Stimulated activated CD8-positive, alpha-beta memory T cell treated with anti-CD3 and anti-CD28 coated beads, Interleukin-7, amount 100 ng/mL, for 4 hours (primary cell): ENCODE results near the gene TRAPPC14.
"Not testable (repeated sequence)": the region's sequence is repeated elsewhere in the genome, so short reads cannot be mapped to it uniquely, and the experiment has no call there.

ENCODE experiments used
- DNase-seq, 2 donors: peaks; one replicate each; pipeline ENCODE4 v3.0.0-alpha.2; 2020; ENCODE audit warnings: low read depth in 2 of 2

TRAPPC14 gene

DNA sequence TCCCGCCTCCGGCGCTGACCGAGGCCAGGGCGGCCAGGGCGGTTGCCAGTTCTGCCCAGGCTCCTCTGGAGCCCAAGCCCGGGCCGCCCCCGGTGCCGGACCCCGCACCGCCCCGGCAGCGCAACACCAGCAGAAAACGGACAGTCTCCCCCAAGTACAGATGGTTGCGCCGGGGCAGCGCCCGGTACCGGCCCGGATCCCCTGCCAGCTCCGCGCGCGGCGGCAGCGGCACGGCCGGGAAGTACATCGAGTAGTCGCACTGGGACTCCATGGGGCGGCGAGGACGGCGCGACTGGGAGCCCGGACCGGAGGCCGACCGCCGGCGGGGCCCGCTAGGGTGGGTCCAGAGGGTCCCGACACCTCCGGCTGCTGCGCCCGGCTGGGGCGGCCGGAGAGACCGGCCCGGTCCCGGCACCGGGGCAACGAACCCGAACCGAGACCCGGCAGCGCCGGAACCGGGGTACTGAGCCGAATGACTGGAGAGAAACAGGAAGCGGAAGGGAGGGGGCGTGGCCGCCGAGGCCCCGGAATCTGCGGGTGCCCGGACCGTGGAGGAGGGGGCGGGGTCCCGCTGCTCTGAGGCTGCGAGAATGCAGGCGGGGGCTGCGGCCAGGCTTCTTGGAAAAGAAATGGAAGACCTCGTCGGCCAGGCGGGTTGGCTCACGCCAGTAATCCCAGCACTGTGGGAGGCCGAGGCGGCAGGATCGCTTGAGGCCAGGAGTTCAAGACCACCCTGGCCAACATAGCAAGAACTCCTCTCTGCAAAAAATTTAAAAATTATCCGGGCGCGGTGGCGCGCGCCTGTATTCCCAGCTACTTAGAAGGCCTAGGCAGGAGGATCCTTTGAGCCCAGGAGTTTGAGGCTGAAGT, at the start of gene TRAPPC14:
Gene TRAPPC14, minus strand, starts transcription at position 495 of the 870 bp plus-strand sequence. Its CDS starts 224 bp downstream, at position 271.
- DNase-seq: peak; percentile 84 to 91

DNA sequence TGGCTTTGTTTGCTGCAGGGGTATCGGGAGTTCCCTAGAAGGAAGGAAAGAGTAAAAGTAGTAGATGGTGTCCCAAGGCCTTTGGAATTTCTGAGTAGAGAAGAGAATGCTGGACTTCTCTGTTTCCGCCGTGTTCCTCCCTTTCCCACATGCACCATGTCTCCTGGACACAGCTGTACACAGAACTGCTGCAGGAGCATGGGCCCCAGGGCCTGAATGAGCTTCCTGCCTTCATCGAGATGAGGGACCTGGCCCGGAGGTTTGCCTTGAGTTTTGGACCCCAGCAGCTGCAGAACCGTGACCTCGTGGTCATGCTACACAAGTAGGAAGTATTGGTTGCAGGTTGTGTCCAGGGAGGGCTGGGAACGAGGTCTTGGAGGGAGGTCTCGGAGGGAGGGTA, 45.9 kb upstream of the TRAPPC14 start:
- no peak for DNase-seq

DNA sequence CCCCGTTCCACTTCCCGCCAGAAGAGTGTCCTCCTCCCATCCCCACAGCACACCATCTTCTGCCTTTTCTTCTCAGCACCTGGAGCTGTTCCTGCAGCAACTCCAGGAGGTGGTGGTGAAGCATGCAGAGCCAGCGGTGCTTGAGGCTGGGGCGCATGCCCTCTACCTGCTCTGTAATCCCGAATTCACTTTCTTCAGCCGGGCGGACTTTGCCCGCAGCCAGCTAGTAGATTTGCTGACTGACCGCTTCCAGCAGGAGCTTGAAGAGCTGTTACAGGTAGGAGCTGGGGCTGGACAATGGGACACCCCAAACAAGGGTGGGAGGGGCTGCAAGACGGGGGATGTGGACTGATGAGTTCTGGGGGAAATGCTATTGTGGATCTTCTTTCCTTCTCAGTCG, 42.2 kb upstream of the TRAPPC14 start:
- DNase-seq: no peak

- no peak for DNase-seq
Measured at GRCh38 chr7:100198266-100198665, 39.7 kb upstream of the TRAPPC14 start.

GRCh38 chr7:100195901-100196322, 37.4 kb upstream of the TRAPPC14 start:
- DNase-seq: not testable (repeated sequence)

GRCh38 chr7:100195222-100195621, 36.7 kb upstream of the TRAPPC14 start:
- no peak for DNase-seq

- no peak for DNase-seq
Measured at GRCh38 chr7:100192969-100193368, 34.4 kb upstream of the TRAPPC14 start.

DNA sequence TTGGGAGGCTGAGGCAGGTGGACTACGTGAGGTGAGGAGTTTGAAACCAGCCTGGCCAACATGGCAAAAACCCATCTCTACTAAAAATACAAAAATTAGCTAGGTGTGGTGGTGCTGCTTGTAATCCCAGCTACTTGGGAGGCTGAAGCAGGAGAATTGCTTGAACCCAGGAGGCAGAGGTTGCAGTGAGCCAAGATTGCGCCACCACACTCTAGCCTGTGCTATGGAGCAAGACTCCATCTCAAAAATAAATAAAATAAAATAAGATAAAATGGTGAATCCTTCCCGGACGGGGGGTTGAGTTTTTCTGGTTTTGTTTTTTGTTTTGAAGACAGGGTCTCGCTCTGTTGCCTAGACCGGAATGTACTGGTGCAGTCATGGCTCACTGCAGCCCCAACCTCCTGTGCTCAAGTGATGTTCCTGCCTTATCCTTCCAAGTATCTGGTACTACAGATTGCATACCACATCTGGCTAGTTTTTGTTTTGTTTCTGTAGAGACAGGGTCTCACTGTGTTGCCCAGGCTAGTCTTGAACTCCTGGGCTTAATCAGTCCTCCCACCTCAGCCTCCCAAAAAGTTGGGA, 33.8 kb upstream of the TRAPPC14 start:
- DNase-seq: not testable (repeated sequence)

GRCh38 chr7:100191775-100192174, 33.3 kb upstream of the TRAPPC14 start:
- no peak for DNase-seq

GRCh38 chr7:100190048-100190711, 31.7 kb upstream of the TRAPPC14 start:
- no peak for DNase-seq

GRCh38 chr7:100189061-100189460, 30.5 kb upstream of the TRAPPC14 start:
- no peak for DNase-seq

- no peak for DNase-seq
Measured at GRCh38 chr7:100185726-100186125, 27.2 kb upstream of the TRAPPC14 start.

- DNase-seq: not testable (repeated sequence)
Measured at GRCh38 chr7:100183090-100183489, 24.6 kb upstream of the TRAPPC14 start.

DNA sequence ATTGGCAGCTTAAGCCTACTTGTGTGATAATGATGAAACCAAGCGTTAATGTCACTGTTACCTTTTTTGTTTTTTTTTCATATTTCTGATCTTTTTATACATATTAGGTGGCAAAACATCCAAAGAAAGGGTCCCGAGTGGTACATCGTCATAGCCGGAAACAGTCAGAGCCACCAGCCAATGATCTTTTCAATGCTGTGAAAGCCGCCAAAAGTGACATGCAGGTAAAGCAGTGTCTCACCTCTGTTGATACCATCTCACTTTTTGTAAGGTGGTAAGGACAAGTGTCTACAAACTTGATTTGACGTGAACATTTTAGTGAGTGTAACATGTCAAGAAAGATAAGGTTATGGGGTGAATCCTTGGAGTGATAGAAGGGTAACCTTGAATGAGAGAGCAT, 24.1 kb upstream of the TRAPPC14 start:
- not testable (repeated sequence) for DNase-seq

DNA sequence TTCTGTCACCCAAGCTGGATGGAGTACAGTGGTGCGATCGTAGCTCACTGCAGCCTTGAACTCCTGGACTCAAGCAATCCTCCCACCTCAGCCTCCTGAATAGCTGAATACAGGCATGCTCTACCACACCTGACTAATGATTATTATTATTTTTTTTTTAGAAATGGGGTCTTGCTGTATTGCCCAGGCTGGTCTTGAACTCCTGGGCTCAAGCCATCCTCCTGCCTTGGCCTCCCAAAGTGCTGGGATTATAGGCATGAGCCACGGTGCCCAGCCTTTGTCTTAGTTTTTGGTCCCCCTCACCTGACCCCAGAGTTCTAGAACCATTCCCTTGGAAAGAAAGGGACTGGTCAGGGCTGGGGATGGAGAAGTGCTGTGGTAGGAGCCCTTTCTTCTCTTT, 21.6 kb upstream of the TRAPPC14 start:
- not testable (repeated sequence) for DNase-seq

DNA sequence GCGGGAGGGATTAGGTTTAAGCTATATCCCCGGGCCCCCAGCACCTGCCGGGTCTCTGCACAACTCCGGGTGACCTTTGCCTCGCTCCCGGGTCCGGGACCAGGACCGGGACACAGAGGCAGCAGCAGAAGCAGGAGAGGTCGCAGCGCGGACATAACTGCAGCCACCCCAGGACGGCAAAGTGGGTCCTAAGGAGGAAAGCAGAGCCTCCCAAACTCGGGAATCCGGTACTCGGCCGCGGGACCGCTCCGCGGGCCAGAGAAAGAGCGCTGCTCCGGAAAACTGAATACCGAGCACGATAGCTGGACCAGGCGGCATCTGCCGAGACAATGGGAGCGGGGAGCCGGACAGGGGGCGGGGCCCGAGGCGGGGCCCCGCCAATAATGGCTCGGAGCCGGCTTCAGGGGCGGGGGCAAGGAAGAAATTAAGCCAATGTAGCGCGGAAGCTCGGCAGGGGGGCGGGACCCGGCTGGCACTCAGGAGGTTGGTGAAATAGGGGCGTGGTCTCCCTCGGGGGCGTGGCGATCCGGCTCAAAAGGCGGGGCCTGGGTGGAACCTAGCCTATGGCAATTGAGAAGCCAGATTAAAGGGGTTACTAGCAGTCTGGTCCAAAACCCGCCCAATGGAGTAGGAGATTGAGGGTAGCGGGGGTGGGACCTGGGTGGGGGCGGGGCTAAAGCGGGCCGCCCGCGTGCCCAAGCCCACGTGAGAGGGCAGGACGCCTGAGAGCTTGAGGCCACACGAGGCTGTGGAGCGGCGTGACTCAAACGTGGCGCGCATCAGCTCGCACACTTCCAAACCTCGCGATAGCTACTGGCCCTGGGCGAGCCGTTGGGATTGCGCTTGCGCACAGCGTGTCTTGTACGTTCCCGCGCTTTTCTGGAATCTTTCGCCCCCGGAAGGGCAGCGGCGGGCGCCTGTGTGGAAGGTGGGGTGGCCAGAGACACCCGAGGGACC, 18.8 kb upstream of the TRAPPC14 start, which contains the start of the genes GPC2 and STAG3:
Gene GPC2, minus strand, starts transcription at position 337 of the 957 bp plus-strand sequence. Its CDS starts 182 bp downstream, at position 155.
Gene STAG3, plus strand, starts transcription at position 874 of the 957 bp plus-strand sequence. CDS start 2,639 bp downstream, outside the sequence.
- DNase-seq: peak; percentile 95 to 97

DNA sequence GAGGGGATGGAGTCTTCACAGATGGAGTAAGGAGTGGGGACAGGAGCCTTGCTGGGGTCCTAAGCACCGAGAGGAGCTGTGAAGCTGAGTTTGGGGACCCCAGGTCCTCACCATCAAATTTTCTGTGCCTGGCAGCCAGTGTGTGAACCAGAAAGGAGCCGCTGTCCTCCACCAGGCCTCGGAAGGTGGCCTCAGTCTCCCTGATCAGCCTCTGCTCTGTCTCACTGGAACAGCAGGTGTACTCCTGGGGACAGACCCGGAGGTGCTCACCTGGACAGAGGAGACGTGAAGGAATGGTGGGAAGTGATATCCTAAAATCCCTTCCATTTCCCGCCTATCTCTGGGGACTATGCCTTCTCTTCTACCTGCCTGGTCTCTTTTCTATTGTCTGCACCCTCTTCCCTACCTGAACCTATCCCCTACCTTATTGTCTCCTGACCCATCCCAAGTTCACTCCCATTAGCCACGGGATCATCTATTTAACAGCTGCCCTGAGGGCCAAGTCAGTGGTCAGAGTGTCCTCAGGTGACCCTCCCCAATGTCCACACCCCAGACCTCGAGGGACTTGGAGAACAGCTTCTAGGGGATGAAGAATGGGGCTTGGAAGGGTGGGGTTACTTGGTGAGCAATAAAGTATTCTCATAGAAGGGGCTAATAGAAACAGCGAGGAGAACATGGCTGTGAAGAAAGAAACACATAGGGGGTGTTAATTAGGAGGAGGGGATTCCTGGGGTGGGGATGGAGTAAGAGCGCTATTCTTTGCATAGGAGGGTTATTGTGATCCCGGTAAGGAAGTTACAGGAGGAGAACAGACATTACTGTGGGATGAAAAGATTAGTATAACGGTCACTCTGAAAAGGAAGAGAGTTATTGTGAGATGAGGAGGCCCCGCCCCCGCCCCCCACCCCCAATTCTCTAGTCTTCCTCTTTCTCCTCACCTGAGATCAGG, 17.8 kb upstream of the TRAPPC14 start:
- no peak for DNase-seq

GRCh38 chr7:100175296-100175935, 16.9 kb upstream of the TRAPPC14 start:
- no peak for DNase-seq

DNA sequence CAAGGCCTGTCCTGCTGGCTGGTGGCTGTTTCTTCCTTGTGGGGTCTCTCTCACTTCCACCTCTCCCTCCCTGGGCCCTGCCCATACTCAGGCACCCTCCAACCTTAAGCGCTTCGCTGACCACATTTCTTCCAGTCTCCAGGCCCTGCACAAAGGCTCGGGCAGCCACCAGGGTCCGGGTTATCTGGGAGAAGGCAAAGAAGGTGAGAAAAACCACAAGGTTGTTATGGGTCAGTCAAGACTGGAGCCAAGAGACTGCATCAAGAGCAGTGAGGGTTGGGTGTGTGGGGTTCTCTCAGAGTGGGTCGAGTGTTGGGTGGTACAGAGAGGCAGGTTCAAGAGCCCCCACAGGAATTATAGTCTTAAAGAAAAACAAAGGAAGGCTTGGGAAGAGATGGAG, 16.1 kb upstream of the TRAPPC14 start:
- DNase-seq: no peak
